ENCODE measurements around the gene SLC38A1. TPM values are rescaled to one million over a fixed set of nuclear protein-coding genes. Genes with fewer than 3 reads are reported as not detected.
"Not testable (repeated sequence)": the region's sequence is repeated elsewhere in the genome, so short reads cannot be mapped to it uniquely, and the experiment has no call there.

The SLC38A1 gene
- total RNA-seq, 4 donors from 2014 or later, result 173 to 200 (median 193) TPM

DNA sequence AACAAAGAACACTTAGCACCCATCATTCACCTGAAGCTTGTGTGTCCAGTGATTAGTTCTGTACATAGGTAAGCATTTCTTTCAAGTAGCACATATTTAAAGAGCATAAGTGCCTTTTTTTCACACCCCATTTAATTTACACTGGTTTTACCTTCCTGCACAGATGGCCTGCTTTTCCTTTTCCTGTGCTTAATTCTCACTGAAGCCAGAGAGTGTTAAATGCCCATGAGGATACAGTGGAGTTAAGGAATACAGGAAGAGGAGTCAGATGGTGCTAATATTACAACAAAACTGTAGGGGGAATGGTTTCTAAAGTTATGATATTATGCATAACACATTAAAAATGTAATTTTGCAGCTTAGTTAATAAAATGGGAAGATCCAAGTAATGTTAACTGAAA is 31.0 kb upstream of the SLC38A1 start:
- no peak overlapping the region for H3K4me3 ChIP-seq
- H3K4me1 ChIP-seq, result peaks cover 0 to 17% (median 14%) of the 10 kb centered on the region in 4 donors
- no peak overlapping the region for H3K27ac ChIP-seq (replicated peaks in 1 of 4)
- no peak for TF ChIP-seq POLR2A (IDR thresholded peaks at IDR 0.05; ENCODE audit: low read depth)
- TF ChIP-seq, protein P1, sequence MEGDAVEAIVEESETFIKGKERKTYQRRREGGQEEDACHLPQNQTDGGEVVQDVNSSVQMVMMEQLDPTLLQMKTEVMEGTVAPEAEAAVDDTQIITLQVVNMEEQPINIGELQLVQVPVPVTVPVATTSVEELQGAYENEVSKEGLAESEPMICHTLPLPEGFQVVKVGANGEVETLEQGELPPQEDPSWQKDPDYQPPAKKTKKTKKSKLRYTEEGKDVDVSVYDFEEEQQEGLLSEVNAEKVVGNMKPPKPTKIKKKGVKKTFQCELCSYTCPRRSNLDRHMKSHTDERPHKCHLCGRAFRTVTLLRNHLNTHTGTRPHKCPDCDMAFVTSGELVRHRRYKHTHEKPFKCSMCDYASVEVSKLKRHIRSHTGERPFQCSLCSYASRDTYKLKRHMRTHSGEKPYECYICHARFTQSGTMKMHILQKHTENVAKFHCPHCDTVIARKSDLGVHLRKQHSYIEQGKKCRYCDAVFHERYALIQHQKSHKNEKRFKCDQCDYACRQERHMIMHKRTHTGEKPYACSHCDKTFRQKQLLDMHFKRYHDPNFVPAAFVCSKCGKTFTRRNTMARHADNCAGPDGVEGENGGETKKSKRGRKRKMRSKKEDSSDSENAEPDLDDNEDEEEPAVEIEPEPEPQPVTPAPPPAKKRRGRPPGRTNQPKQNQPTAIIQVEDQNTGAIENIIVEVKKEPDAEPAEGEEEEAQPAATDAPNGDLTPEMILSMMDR (IDR thresholded peaks at IDR 0.05), result no peak
- TF ChIP-seq EP300 (IDR thresholded peaks at IDR 0.05), result no peak
- no peak for TF ChIP-seq POLR2AphosphoS5 (IDR thresholded peaks at IDR 0.05)
- H3K36me3 ChIP-seq, result no peaks in the 10 kb centered on the region
- no peak for DNase-seq (ENCODE audit: extremely low spot score)
- intact Hi-C loops (cut with DNase I), result loop anchor here (10.0 kb wide), 1 partner anchor 175 kb away; no protein-coding TSS in a partner anchor
- no peaks in the 10 kb centered on the region for H3K9me3 ChIP-seq
- no peaks in the 10 kb centered on the region for H3K27me3 ChIP-seq

DNA sequence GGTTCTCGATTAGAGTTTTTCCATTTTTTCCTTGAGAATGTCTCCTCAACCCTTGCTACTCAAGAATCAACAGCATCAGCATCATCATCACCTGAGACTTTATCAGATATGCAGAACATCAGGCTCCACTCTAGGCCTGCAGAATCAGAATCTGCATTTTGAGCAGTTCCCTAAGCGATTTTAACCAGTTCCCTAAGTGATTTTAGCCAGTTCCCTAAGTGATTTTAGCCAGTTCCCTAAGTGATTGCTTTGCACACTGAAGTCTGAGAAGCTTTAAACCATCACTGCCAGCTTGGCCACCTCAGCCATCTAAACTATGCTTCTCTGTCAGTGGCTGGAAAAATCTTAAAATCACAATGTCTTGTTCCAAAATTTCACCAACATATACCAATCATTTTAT is 29.4 kb upstream of the SLC38A1 start:
- Histone ChIP-seq H3K4me3 (no peak overlapping the region), H3K4me1 (peaks cover 0 to 5% (median 2%) of the 10 kb centered on the region in 4 donors), H3K9me3 (no peaks in the 10 kb centered on the region), H3K27me3 (no peaks in the 10 kb centered on the region), H3K27ac (replicated peaks in 1 of 4) (no peak overlapping the region), H3K36me3 (no peaks in the 10 kb centered on the region)
- intact Hi-C loops (cut with DNase I), result no loop called here
- 82% methylated on average over 2 of the region's 2 CpGs for WGBS
- DNase-seq (ENCODE audit: extremely low spot score), result no peak
- TF ChIP-seq, protein P1 (IDR thresholded peaks at IDR 0.05), result no peak
- TF ChIP-seq POLR2A (IDR thresholded peaks at IDR 0.05; ENCODE audit: low read depth) (no peak), EP300 (IDR thresholded peaks at IDR 0.05) (no peak), POLR2AphosphoS5 (IDR thresholded peaks at IDR 0.05) (no peak)

DNA sequence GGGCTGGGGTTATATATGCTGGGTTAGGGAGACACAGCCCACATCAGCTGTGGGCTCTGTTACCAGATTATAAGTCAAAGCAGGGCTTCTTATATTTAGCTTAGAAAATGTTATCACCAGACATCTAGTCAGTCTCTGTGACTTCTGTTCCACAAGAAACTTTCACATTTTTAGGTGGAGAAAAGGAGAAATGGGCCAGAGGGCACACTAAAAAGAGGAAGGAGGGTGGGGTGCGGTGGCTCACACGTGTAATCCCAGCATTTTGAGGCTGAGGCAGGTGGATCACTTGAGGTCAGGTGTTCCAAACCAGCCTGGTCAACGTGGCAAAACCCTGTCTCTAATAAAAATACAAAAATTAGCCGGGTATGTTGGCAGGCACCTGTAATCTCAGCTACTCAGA is 28.0 kb upstream of the SLC38A1 start:
- TF ChIP-seq EP300 (IDR thresholded peaks at IDR 0.05), result no peak
- TF ChIP-seq, protein P1 (IDR thresholded peaks at IDR 0.05), result no peak
- no peak for TF ChIP-seq POLR2AphosphoS5 (IDR thresholded peaks at IDR 0.05)
- TF ChIP-seq POLR2A (IDR thresholded peaks at IDR 0.05; ENCODE audit: low read depth), result no peak
- Histone ChIP-seq H3K4me3 (no peak overlapping the region), H3K27ac (replicated peaks in 1 of 4) (no peak overlapping the region), H3K4me1 (peaks cover 0 to 5% (median 0%) of the 10 kb centered on the region in 4 donors), H3K36me3 (no peaks in the 10 kb centered on the region), H3K27me3 (no peaks in the 10 kb centered on the region), H3K9me3 (no peaks in the 10 kb centered on the region)
- intact Hi-C loops (cut with DNase I), result no loop called here
- DNase-seq (ENCODE audit: extremely low spot score), result no peak
- WGBS, result 80% methylated on average over 4 of the region's 4 CpGs

- no peak overlapping the region for H3K4me3 ChIP-seq
- TF ChIP-seq, protein P1 (IDR thresholded peaks at IDR 0.05), result peak in 1 of 3 experiments; percentile 24
- no peak for TF ChIP-seq EP300 (IDR thresholded peaks at IDR 0.05)
- 87% methylated on average over 2 of the region's 2 CpGs for WGBS
- no peak for DNase-seq (ENCODE audit: extremely low spot score)
- no peaks in the 10 kb centered on the region for H3K9me3 ChIP-seq
- no peaks in the 10 kb centered on the region for H3K4me1 ChIP-seq
- H3K27ac ChIP-seq (replicated peaks in 1 of 4), result no peak overlapping the region
- no peaks in the 10 kb centered on the region for H3K36me3 ChIP-seq
- H3K27me3 ChIP-seq, result no peaks in the 10 kb centered on the region
- intact Hi-C loops (cut with DNase I), result no loop called here
Observed at GRCh38 chr12:46292754-46293402, 24.0 kb upstream of the SLC38A1 start.

DNA sequence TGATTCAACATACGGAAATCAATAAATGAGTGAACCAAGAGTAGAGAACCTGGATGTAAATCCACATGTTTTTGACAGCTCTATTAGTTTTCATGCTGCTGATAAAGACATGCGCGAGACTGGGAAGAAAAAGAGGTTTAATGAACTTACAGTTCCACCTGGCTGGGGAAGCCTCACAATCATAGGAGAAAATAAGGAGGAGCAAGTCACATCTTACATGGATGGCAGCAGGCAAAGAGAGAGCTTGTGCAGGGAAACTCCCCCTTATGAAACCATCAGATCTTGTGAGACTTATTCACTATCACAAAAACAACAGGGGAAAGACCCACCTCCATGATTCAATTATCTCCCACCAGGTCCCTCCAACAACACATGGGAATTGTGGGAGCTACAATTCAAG is 23.1 kb upstream of the SLC38A1 start:
- WGBS, result 95% methylated on average over 3 of the region's 3 CpGs
- DNase-seq (ENCODE audit: extremely low spot score); H3K27ac ChIP-seq (replicated peaks in 1 of 4); H3K4me1 ChIP-seq; H3K4me3 ChIP-seq; H3K36me3 ChIP-seq; intact Hi-C loops (cut with DNase I); H3K27me3 ChIP-seq; H3K9me3 ChIP-seq: not testable (repeated sequence)

GRCh38 chr12:46285177-46285576 is 16.3 kb upstream of the SLC38A1 start:
- 68% methylated on average over 2 of the region's 2 CpGs for WGBS
- H3K4me3 ChIP-seq; H3K36me3 ChIP-seq; intact Hi-C loops (cut with DNase I); H3K27me3 ChIP-seq; DNase-seq (ENCODE audit: extremely low spot score); H3K27ac ChIP-seq (replicated peaks in 1 of 4); H3K4me1 ChIP-seq: not testable (repeated sequence)
- H3K9me3 ChIP-seq, result peaks cover 0 to 37% (median 30%) of the 10 kb centered on the region in 4 donors

Data from esophagus muscularis mucosa (tissue), 4 donors.